Embryonic facial prominence (tissue), 1 donor: ENCODE data around the gene DNAH17.

Source experiments
- DNase-seq: peaks from one replicate; pipeline ENCODE4 v3.0.0-alpha.2; 2016; ENCODE audit errors: extremely low spot score

The DNAH17 gene

GRCh38 chr17:78575340-78575739, 1.9 kb downstream of the DNAH17 start:
- no peak for DNase-seq

- DNase-seq, result no peak
Observed at GRCh38 chr17:78573955-78574354, 3.2 kb downstream of the DNAH17 start.

- no peak for DNase-seq
Observed at GRCh38 chr17:78572239-78573205, 4.7 kb downstream of the DNAH17 start.

- no peak for DNase-seq
Observed at GRCh38 chr17:78571329-78571728, 5.9 kb downstream of the DNAH17 start.

GRCh38 chr17:78568494-78569115, 8.6 kb downstream of the DNAH17 start:
- no peak for DNase-seq

GRCh38 chr17:78567991-78568390, 9.2 kb downstream of the DNAH17 start:
- no peak for DNase-seq

GRCh38 chr17:78566947-78567346, 10.2 kb downstream of the DNAH17 start:
- no peak for DNase-seq

- no peak for DNase-seq
Observed at GRCh38 chr17:78563189-78564145, 13.7 kb downstream of the DNAH17 start.

GRCh38 chr17:78562734-78563133, 14.5 kb downstream of the DNAH17 start:
- DNase-seq, result no peak

- no peak for DNase-seq
Observed at GRCh38 chr17:78561166-78561565, 16.0 kb downstream of the DNAH17 start.

GRCh38 chr17:78560731-78561130, 16.5 kb downstream of the DNAH17 start:
- DNase-seq, result no peak

- no peak for DNase-seq
Observed at GRCh38 chr17:78559749-78560368, 17.3 kb downstream of the DNAH17 start.

GRCh38 chr17:78558989-78559388, 18.2 kb downstream of the DNAH17 start:
- no peak for DNase-seq

GRCh38 chr17:78558181-78558850, 18.9 kb downstream of the DNAH17 start:
- no peak for DNase-seq

GRCh38 chr17:78557598-78558039, 19.6 kb downstream of the DNAH17 start:
- no peak for DNase-seq

GRCh38 chr17:78556812-78557211, 20.4 kb downstream of the DNAH17 start:
- DNase-seq, result no peak

- no peak for DNase-seq
Observed at GRCh38 chr17:78555746-78556401, 21.3 kb downstream of the DNAH17 start.

GRCh38 chr17:78550464-78550863, 26.7 kb downstream of the DNAH17 start:
- no peak for DNase-seq

- DNase-seq, result no peak
Observed at GRCh38 chr17:78548725-78549124, 28.5 kb downstream of the DNAH17 start.

- DNase-seq, result no peak
Observed at GRCh38 chr17:78547035-78547434, 30.2 kb downstream of the DNAH17 start.
